Endothelial cell of umbilical vein (primary cell): ENCODE data around the gene SAMD4A. TPM values are rescaled to one million over a fixed set of nuclear protein-coding genes. Genes with fewer than 3 reads are reported as not detected.
A peak's percentile ranks its signal among the peaks of the same experiment; 100 is the strongest.

Experiments used
- BruUV-seq: library from RNA; stranded (reverse); fragments of 400-500 nt; replicated peaks from 2 replicates; lab custom pipeline; 2021; lab: Mats Ljungman, UMichigan
- CTCF ChIA-PET: fragments of 300-600, 350-600 bp; sonication (Branson Sonifier 250); formaldehyde crosslinking; loops from one replicate; lab custom pipeline; 2021; ENCODE audit warnings: antibody characterized with exemption, inconsistent platforms; lab: Charles Lee
- POLR2A ChIA-PET: fragments of 300-600, 350-600 bp; sonication (Branson Sonifier 250); formaldehyde crosslinking; loops from one replicate; lab custom pipeline; 2021; ENCODE audit warnings: antibody characterized with exemption, inconsistent platforms; lab: Charles Lee
- DNase-seq: peaks from one replicate; pipeline ENCODE4 v3.0.0-alpha.2; 2011; ENCODE audit warnings: low read depth, low spot score
- FAIRE-seq: peaks from 2 replicates; lab custom pipeline; 2011; peaks lifted over from hg19 to GRCh38; lab: Jason Lieb, UNC
- H2AFZ ChIP-seq: 2 replicates; pipeline ENCODE4 v1.6.0; 2012; ENCODE audit warnings: low read depth, low read length, control low read depth, inconsistent platforms
- H3K27ac ChIP-seq: 2 replicates; pipeline ENCODE4 v1.5.1; 2011; ENCODE audit warnings: low read depth, mild to moderate bottlenecking, control low read depth, low read length, moderate library complexity; ENCODE audit not compliant: insufficient read depth
- H3K27me3 ChIP-seq, 2 experiments: 2 replicates each; pipeline versions ENCODE4 v1.6.0 to v1.6.1; 2011; ENCODE audit warnings: low read length in 2 of 2, mixed read lengths in 1 of 2; ENCODE audit not compliant: control insufficient read depth in 2 of 2, insufficient read depth in 2 of 2
- H3K36me3 ChIP-seq, 2 experiments: 2 replicates in 1 of 2; 3 replicates in 1 of 2; pipeline ENCODE4 v1.5.1; 2011; ENCODE audit warnings: low read length in 2 of 2, mild to moderate bottlenecking in 1 of 2, moderate library complexity in 1 of 2; ENCODE audit not compliant: control insufficient read depth in 2 of 2, insufficient read depth in 2 of 2; ENCODE audit errors: extremely low read depth in 1 of 2
- H3K4me1 ChIP-seq: 3 replicates; pipeline ENCODE4 v1.5.1; 2011; ENCODE audit warnings: mild to moderate bottlenecking, low read length; ENCODE audit not compliant: control insufficient read depth, insufficient read depth; ENCODE audit errors: extremely low read depth
- H3K4me2 ChIP-seq: 2 replicates; pipeline ENCODE4 v1.6.1; 2011; ENCODE audit warnings: low read length, control low read depth, mixed read lengths; ENCODE audit not compliant: insufficient read depth
- H3K4me3 ChIP-seq, 3 experiments: fragments of 200-600 bp in 1 of 3; sonication (generic), shearing (Covaris generic) in 1 of 3; replicated peaks in 1 of 3; 2 replicates each; pipeline ENCODE4 v1.5.1; 2011 to 2016; ENCODE audit warnings: control low read depth in 3 of 3, low read length in 3 of 3, mild to moderate bottlenecking in 2 of 3, inconsistent platforms in 1 of 3, low read depth in 1 of 3, moderate library complexity in 1 of 3; ENCODE audit not compliant: insufficient read depth in 1 of 3
- H3K79me2 ChIP-seq: 2 replicates; pipeline ENCODE4 v1.6.0; 2012; ENCODE audit warnings: low read length, inconsistent platforms; ENCODE audit not compliant: control insufficient read depth, insufficient read depth
- H3K9ac ChIP-seq: replicated peaks from 2 replicates; pipeline ENCODE3; 2011; ENCODE audit warnings: low read length, control low read depth; ENCODE audit not compliant: insufficient read depth; ENCODE audit errors: extremely low read depth
- H3K9me1 ChIP-seq: replicated peaks from 3 replicates; pipeline ENCODE4 v1.6.0; 2011; ENCODE audit warnings: mild to moderate bottlenecking, low read length; ENCODE audit not compliant: control insufficient read depth, insufficient read depth; ENCODE audit errors: extremely low read depth
- H3K9me3 ChIP-seq: replicated peaks from 2 replicates; pipeline ENCODE4 v1.5.1; 2012; ENCODE audit warnings: low read length, inconsistent platforms; ENCODE audit not compliant: control insufficient read depth, insufficient read depth
- H4K20me1 ChIP-seq: replicated peaks from 2 replicates; pipeline ENCODE3; 2011; ENCODE audit warnings: mild to moderate bottlenecking, low read length; ENCODE audit not compliant: control insufficient read depth, insufficient read depth; ENCODE audit errors: extremely low read depth
- EZH2 ChIP-seq: IDR thresholded peaks from 2 replicates; pipeline ENCODE4 v1.6.1; 2012; ENCODE audit warnings: borderline replicate concordance, low read depth, mild to moderate bottlenecking, moderate library complexity, low read length, inconsistent platforms; ENCODE audit not compliant: severe bottlenecking
- GATA2 ChIP-seq: IDR thresholded peaks from 2 replicates; pipeline ENCODE4 v1.7.0; 2011; ENCODE audit warnings: low read depth, mild to moderate bottlenecking, moderate library complexity, mixed read lengths, low read length; ENCODE audit not compliant: insufficient read length, insufficient read depth
- MYC ChIP-seq: IDR thresholded peaks from one replicate; pipeline ENCODE4 v1.6.1; 2011; ENCODE audit warnings: mild to moderate bottlenecking, low read depth, low read length
- POLR2A ChIP-seq: IDR thresholded peaks from 2 replicates; pipeline ENCODE4 v1.6.1; 2012; ENCODE audit warnings: low read depth, mild to moderate bottlenecking, control low read depth, low read length
- POLR2AphosphoS5 ChIP-seq: IDR thresholded peaks from 2 replicates; pipeline ENCODE4 v1.6.1; 2012; ENCODE audit warnings: low read depth, mild to moderate bottlenecking, control low read depth, low read length, moderate library complexity; ENCODE audit not compliant: insufficient read depth
- dilution Hi-C: fragments of 300-500 bp; cut with MboI; formaldehyde crosslinking; loops from one replicate; pipeline ENCODE4 v1.15.0; 2019; ENCODE audit warnings: low sequenced_read_pairs; ENCODE audit not compliant: extremely low pct_ligation_motif_present
- intact Hi-C: fragments of 100-400 bp; cut with micrococcal nuclease; formaldehyde crosslinking; loops from one replicate; pipeline ENCODE4 v1.10.0; 2022
- polyA plus RNA-seq, 4 experiments: library from polyadenylated mRNA; depleted of rRNA in 3 of 4; stranded (reverse) in 3 of 4; unstranded in 1 of 4; fragments of >200 nt; gene quantifications; 2 replicates each; pipeline versions ENCODE4 v1.2.1 to v1.2.3, GENCODE V29; 2011 to 2012; ENCODE audit warnings: missing spikeins in 1 of 4
- total RNA-seq: library from RNA; stranded (reverse); gene quantifications from 2 replicates; pipeline ENCODE4 v1.2.3, GENCODE V29; 2021
- TF ChIP-seq, protein P1 (sequence below), 2 donors: IDR thresholded peaks; 1 replicate in 1 of 2; 2 replicates in 1 of 2; pipeline ENCODE4 v1.5.1; 2011; ENCODE audit warnings: low read length in 2 of 2, mild to moderate bottlenecking in 2 of 2, moderate library complexity in 2 of 2, control low read depth in 1 of 2, inconsistent platforms in 1 of 2, low read depth in 1 of 2; ENCODE audit not compliant: insufficient read depth in 1 of 2; ENCODE audit errors: extremely low read depth in 1 of 2
- TF ChIP-seq, protein P2 (sequence below): IDR thresholded peaks from 2 replicates; pipeline ENCODE4 v1.6.1; 2011; ENCODE audit not compliant: insufficient read depth, insufficient read length

The SAMD4A gene
- total and polyA plus RNA-seq, 2 donors (not counting 3 experiments of a cell fraction or from before 2014, with no cell fraction given): 37.7 to 95.3 TPM

DNA sequence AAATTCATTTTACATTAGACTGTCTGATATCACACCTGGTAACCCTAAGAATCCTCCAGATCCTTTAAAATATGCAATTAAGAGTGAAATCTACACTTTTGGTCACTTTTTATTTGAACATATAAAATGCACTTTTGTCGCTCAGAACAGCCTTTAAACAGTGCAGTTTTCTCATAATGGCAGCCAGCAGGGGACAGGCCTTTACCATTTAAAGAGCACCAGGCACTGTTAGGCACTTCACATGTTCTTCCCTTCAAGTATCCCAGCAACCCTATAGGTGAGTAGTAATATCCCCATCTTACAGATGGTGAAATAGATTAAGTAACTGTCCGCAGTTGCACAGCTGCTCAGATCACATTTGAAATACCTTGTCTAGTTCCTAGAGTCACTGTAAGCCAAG is 11.3 kb upstream of the SAMD4A start:
- intact Hi-C loops: loop anchor here (2.0 kb wide), 1 partner anchor 249 kb away; no protein-coding TSS in a partner anchor
- Histone ChIP-seq H3K9me3 (no peaks in the 10 kb centered on the region), H3K4me3 (no peak overlapping the region), H3K36me3 (no peaks in the 10 kb centered on the region), H3K4me1 (no peaks in the 10 kb centered on the region), H3K9me1 (no peaks in the 10 kb centered on the region), H2AFZ (no peak overlapping the region), H3K4me2 (no peak overlapping the region), H3K27ac (no peak overlapping the region), H4K20me1 (no peaks in the 10 kb centered on the region), H3K27me3 (peaks cover 2 to 3% of the 10 kb centered on the region in 2 experiments), H3K9ac (no peak overlapping the region), H3K79me2 (no peaks in the 10 kb centered on the region)
- dilution Hi-C loops: no loop called here
- no TSS peak for BruUV-seq
- CTCF ChIA-PET: interaction anchor here (2.0 kb wide), 1 partner anchor 46 kb away, joined by 5 read pairs; the partner anchor contains the start of gene CGRRF1
- POLR2A ChIA-PET: no interaction called here
- FAIRE-seq (no peak), DNase-seq (no peak)
- TF ChIP-seq, protein P1, sequence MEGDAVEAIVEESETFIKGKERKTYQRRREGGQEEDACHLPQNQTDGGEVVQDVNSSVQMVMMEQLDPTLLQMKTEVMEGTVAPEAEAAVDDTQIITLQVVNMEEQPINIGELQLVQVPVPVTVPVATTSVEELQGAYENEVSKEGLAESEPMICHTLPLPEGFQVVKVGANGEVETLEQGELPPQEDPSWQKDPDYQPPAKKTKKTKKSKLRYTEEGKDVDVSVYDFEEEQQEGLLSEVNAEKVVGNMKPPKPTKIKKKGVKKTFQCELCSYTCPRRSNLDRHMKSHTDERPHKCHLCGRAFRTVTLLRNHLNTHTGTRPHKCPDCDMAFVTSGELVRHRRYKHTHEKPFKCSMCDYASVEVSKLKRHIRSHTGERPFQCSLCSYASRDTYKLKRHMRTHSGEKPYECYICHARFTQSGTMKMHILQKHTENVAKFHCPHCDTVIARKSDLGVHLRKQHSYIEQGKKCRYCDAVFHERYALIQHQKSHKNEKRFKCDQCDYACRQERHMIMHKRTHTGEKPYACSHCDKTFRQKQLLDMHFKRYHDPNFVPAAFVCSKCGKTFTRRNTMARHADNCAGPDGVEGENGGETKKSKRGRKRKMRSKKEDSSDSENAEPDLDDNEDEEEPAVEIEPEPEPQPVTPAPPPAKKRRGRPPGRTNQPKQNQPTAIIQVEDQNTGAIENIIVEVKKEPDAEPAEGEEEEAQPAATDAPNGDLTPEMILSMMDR (IDR thresholded peaks at IDR 0.05; ENCODE audit: extremely low read depth in 1 of 2, insufficient read depth in 1 of 2, low read depth in 1 of 2, low read length in 2 of 2): peak; percentile 5 to 6
- no peak for TF ChIP-seq EZH2
- TF ChIP-seq, protein P2, sequence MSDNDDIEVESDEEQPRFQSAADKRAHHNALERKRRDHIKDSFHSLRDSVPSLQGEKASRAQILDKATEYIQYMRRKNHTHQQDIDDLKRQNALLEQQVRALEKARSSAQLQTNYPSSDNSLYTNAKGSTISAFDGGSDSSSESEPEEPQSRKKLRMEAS: no peak

DNA sequence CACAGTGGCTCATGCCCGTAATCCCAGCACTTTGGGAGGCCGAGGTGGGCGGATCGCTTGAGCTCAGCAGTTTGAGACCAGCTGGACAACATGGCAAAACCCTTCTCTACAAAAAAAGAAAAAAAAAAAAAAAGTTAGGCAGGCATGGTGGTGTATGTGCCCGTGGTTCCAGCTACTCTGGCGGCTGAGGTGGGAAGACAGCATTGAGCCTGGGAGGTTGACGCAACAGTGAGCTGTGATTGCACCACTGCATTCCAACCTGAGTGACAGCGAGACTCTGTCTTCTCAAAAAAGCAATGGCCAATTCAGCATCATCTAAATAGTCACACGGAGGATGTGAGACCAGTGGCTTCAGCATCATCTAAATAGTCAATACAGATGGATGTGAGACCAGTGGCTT is 10.4 kb upstream of the SAMD4A start:
- Histone ChIP-seq H3K4me1 (no peaks in the 10 kb centered on the region), H3K9ac (no peak overlapping the region), H3K9me1 (no peaks in the 10 kb centered on the region), H3K9me3 (no peaks in the 10 kb centered on the region), H3K79me2 (no peaks in the 10 kb centered on the region), H4K20me1 (no peaks in the 10 kb centered on the region), H3K27me3 (peaks cover 2 to 3% of the 10 kb centered on the region in 2 experiments), H3K36me3 (no peaks in the 10 kb centered on the region), H3K4me3 (no peak overlapping the region), H3K4me2 (no peak overlapping the region), H2AFZ (no peak overlapping the region), H3K27ac (no peak overlapping the region)
- intact Hi-C loops: no loop called here
- BruUV-seq: no TSS peak
- ChIA-PET POLR2A (no interaction called here), CTCF (interaction anchor here (0.9 to 3.0 kb wide), 4 partner anchors 12 to 425 kb away, joined by 3 to 24 read pairs (median 4); no protein-coding TSS in a partner anchor)
- DNase-seq: no peak
- no peak for FAIRE-seq
- TF ChIP-seq POLR2A (no peak), EZH2 (no peak), MYC (no peak), GATA2 (no peak), POLR2AphosphoS5 (no peak)
- TF ChIP-seq, protein P1 (IDR thresholded peaks at IDR 0.05; ENCODE audit: extremely low read depth in 1 of 2, insufficient read depth in 1 of 2, low read depth in 1 of 2, low read length in 2 of 2): no peak
- TF ChIP-seq, protein P2: no peak
- dilution Hi-C loops: no loop called here
